Measurements from ENCODE around the gene USP49.

DNA sequence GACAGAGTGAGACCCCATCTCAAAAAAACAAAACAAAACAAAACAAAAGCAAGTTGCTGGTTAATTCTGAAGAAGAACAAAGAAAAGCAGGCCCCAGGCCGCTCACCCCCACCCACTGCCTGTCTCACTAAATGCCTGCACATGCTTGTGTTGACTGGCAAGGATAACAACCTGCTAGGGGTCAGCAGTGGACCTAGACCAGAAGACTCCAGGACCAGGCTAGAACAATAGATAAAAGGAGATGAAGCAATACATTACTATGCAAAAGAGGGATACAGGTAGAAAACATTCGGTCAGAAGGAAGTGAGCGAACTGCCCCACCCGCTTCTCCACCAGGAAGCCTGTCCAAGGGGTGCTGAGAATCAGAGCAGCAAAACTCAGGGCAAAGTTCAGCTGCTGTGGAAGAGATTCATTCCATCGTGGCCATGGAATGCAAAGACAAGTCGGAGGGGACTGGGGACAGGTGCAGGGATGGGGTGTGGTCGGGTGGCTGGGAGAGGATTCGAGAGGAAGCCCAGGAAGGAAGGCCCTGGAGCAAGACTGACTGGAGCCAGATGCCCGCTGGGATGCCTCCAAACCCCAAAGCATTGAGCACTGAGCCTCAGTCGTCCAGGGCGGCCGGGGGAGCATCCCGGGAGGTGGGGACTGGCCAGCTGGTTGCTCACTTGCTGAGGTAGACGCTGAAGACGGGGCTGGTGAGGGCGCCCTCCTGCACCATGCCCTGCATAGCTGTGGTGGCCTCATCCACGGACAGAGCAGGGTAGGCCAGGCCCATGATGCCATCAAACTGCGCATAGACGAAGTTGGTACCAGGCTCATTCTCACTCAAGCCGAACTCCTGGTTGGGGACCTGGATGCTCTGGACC lies 153.3 kb downstream of the USP49 start:
- TF ChIP-seq GATA2 (IDR thresholded peaks at IDR 0.05; ENCODE audit: low read depth, low read length) = no peak
- TF ChIP-seq GATA3 (IDR thresholded peaks at IDR 0.05; ENCODE audit: low read depth, low read length) = no peak
